ENCODE measurements around the gene NRXN2.
"Not testable (repeated sequence)": the region's sequence is repeated elsewhere in the genome, so short reads cannot be mapped to it uniquely, and the experiment has no call there.

NRXN2 gene

DNA sequence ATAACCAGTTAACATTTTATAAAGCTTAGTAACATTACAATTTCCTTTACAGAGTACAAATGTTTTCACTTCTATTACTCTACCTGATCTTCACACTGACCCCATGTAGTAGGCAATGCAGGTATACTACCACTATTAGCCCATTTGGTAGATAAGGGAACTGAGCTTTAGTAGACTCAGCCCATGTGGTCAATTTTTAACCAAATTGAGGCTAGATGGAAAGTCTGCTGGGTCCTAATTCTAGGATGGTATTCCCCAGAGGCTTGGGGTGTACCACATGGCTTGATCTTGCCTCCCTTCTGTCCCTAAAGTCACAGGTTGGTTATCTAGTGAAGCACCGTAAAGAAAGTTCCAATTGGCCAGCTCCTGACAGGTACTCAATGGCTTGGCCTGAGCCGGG is 48.2 kb downstream of the NRXN2 start:
- no peak for DNase-seq (ENCODE audit: low spot score)

DNA sequence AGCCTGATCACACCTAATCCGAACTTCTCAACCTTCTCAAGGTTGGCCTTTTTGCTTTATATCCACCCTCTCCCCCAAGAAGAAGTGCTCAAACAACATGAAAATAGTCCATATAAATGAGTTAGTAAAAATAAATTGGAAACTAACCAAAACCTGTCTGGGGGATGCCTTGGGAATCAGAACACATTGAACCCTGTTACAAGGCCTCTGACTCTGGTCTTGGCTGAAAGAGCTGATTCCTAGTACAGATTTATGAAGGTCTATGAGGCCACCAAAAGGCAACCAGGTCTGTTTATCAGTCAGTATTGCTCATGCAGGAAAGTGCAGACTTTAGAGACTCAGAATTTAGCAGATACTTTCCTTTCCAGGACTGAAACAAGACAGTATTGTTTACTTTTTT is 49.7 kb downstream of the NRXN2 start:
- no peak for DNase-seq (ENCODE audit: low spot score)

DNA sequence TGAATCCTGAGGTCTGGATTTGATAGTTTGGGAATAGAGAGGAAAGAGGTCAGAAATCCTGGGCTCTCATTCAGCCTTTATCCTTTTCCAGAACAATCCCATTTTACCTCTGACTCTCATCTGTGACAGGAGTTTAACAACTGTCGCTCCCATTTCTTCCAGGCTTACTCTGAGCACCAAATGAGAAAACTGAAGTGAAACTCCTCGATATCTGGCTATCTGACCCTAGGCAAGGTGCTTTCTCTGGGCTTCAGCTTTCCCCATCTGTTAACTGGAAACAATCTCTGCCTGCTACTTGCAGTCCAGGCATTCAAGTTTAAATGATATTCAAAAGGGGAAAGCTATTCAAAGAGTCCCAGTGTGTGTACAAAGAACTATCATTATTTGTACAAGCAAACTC is 50.1 kb downstream of the NRXN2 start:
- DNase-seq (ENCODE audit: low spot score) = no peak

DNA sequence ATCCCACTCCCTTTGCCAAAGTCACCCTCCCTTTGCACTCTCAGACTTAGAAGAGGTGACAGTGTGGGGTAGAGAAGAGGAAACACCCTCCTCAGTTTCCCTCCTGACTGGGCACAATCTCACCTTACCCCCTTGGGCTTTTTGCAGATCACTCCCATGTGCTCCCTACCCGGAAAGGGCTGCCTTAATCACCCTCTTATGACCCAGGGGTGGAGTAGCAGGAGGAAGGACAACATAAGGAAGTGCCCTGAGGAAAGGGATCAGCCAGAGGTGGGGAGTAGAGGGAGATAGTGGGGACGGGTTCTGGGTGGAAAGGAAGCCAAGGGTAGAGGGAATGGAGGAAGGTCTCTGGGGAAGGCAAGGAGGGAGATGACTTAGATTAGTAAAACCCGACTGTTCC is 52.0 kb downstream of the NRXN2 start:
- DNase-seq (ENCODE audit: low spot score) = no peak

DNA sequence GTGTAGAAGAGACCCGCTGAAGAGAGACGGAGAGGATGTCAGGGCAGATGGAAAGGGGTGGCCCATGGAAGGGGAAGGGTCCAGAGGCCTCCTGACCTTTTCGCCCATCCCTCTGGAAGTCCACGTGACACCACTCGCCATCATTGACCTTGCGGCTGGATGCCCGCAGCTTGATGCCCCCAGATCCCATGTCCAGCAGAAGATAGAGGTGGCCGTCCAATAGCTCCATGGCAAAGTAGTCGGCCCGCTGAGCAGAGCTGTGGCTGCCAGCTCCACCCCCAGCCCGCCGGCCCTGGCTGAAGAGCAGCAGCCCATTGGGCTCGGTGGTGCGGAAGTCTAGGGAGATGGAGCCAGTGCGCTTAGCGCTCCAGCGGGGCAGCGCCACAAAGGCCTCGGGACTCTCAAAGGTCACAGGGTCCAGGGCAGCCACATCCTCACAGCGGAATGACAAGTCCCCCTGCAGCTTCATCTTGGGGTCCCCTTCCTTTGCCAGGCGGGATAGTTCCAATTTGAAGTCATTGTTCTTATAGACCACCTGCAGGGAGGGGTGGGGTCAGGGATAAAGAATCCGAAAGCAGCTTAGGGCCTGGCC is 55.7 kb downstream of the NRXN2 start:
- no peak for DNase-seq (ENCODE audit: low spot score)

DNA sequence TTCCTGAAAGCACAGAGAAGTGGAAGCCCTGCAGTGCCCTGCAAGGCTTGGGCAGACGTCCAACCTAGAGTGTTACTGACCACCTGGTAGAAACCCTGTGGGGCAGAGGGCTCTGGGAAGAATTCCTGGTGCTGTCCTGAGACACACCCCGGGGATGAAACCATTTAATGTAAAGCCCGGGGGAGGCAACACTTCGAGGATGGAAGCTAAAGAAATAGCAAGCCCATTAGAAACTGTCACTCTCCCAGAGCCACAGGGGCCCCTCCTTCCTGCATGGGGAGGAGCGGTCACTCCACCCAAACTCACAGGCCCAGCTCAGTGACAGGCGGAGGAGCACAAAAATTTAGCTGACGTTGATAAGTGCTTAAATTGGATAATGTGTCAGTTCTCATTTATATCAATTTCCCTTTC is 57.6 kb downstream of the NRXN2 start:
- no peak for DNase-seq (ENCODE audit: low spot score)

DNA sequence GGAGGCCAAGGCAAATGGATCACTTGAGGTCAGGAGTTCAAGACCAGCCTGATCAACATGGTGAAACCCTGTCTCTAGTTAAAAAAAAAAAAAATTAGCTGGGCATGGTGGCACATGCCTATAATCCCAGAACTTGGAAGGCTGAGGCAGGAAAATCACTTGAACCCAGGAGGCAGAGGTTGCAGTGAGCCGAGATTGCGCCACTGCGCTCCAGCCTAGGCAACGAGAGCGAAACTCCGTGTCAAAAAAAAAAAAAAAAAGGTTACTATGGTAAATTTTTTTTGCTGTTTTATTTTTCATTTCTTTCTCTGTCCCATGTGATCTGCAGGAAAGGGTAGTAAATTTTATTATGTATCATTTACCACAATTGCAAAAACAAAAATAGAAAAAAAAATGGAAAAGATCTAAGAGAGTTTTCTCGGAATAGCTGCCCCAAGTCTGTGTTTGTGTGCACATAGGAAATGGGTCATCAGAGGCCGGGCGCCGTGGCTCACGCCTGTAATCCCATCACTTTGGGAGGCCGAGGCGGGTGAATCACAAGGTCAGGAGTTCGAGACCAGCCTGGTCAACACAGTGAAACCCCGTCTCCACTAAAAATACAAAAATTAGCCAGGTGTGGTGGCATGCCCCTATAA is 58.6 kb downstream of the NRXN2 start:
- not testable (repeated sequence) for DNase-seq (ENCODE audit: low spot score)

DNA sequence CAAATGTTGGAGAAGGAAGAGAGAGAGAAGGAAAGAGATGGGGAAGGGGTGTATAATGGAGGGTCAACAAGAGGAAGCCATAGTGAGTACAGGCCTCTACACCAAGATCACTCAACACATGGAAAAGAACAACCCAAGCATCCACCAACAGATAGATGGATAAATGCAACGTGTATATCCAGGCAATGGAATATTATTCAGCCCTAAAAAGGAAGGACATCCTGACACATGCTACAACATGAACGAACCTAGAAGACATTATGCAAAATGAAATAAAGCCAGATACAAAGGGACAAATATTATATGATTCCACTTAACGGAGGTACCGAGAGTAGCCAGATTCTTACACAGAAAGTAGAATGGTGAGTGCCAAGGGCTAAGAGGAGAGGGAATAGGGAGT is 59.3 kb downstream of the NRXN2 start:
- no peak for DNase-seq (ENCODE audit: low spot score)

DNA sequence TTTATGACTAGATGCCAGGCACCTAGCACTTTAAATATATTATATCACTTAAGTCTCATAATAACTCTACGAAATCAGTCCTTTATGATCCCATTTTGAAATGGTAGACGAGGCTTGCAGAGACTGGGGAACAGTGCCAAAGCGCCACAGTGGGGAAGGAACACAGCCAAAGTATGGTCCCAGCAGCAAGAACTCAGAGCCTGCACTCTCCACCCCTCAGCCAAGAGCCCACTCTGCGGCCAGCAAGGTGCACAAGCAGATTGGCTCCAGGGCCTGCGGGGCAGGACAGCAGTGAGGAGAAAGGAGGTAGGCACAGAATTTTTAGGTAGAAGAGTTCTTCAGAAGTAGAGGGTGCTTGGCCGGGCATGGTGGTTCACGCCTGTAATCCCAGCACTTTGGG is 61.4 kb downstream of the NRXN2 start:
- DNase-seq (ENCODE audit: low spot score) = no peak

DNA sequence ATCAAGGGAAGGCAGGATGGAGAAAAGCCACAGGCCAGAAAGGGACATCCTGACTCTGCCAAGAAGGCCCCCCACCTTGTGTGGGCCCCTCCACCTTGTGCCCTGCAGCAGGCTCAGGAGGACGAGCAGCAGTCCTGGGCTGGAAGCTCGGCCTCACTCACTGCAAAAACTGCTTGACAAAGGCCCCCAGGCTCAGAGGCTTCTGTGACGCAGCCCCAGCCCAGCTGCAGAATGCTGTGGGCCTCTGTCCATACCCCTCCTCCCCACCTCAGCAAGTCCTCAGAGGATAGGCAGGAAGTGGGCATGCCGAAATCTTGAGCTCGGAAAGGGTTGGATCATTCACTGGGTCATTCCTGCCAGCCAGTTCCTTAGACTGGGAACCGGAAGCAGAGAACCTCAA is 61.9 kb downstream of the NRXN2 start:
- no peak for DNase-seq (ENCODE audit: low spot score)

DNA sequence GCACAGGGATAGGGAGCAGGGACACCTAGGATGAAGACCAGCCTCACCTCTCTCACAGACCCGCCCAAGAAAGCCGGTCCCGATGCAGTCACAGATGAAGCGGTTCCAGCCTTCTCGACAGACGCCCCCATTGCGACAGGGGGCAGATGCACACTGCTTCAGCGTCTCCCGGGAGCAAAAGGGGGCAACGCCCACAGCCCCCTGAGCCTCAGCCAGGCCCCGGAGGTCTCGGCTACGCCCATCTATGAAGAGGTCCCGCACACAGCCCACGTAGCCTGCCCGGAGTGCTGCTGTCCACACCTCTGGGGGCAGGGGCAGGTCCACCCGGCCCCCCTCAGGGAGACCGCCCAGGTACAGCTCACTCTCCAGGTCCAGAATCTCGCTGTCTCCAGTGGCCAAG is 62.3 kb downstream of the NRXN2 start:
- DNase-seq (ENCODE audit: low spot score) = no peak

DNA sequence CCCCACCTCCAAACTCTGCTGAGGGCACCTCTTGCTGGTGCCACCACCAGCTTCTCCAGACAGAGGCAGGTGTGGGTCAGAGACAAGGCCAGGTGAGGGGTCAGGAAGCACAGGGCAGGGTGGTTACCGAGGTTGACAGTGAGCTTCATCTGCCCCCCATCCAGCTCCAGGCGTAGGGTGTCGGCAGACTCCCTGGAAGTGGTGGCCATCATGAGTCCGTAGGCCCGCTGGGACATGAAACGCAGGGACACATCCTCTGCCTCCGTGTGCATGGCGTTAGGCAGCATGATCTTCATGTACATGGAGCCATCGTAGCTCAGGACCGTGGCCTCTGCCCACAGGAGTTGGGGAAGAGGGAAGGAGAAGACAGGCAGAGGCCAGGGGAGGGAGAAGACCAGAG is 62.8 kb downstream of the NRXN2 start:
- DNase-seq (ENCODE audit: low spot score) = no peak

DNA sequence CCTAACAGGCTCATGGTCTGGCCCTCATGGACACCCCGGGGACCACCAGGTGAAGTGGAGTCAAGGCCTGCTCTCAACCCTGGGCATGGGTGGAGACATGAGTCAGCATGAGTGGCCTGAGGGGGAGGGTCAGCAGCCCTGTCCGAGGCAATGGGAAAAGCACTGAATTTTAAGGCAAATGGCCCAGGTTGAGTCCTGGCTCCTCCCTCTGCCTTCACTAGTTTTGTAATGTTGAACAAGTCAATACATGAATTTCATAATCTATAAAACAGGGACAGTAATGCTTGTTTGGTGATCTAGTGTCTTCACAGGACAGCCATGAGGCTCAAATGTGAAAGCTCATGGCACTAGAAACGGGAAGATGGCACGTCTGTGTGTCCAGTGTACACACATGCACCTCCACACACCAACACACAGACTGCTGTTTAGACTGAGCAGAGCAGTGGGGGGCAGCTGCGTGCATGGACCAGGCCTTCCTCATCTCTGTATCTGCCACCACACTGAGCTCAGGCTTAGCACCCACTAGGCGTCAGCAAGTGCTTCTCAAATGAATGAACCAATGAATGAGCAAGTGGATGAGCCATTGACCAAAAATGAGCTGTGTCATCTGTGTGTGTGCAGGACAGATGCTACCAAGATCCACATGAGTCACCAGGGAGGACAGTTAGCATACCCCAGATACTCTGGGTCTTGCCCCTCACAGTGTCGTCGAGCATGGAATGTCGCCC is 63.4 kb downstream of the NRXN2 start:
- DNase-seq (ENCODE audit: low spot score) = no peak

DNA sequence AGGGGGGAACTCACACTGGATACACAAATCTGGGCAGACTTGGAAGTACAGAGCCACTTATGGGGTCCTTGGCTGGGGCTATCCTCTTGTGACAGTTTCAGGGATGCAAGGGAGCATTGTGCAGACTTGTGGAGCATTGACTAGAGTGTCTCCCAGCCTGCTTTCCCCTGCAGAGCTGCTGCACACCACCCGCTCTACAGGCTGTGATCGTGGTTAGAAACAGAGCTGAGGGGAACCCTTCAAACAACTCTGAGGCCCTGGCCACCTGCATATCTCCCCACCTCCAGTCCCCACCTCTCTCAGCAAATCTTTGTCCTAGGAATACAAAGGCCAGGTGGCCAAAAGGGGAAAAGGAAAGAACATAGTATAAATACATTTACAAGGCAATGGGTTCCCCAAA is 64.7 kb downstream of the NRXN2 start:
- no peak for DNase-seq (ENCODE audit: low spot score)

DNA sequence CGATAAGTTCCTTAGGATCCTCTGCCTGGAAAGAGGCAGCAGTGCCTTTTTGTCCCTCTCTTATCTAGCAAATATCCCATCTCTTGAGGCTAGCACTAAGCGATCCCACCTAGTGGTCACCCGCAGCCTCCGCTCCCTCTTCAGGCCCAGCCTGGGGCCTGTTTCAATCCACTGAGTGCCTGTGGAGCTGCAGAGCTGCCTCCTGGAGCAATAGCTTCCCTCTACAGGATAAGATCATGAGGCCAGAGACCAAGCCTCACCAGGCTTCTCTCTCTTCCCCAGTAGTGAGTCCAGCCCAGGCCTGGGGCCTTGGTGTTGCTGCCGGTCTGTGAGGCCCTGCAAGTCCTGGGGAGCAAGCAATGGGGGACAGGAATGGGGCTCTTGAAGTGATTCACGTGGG is 66.1 kb downstream of the NRXN2 start:
- DNase-seq (ENCODE audit: low spot score) = peak; percentile 77

DNA sequence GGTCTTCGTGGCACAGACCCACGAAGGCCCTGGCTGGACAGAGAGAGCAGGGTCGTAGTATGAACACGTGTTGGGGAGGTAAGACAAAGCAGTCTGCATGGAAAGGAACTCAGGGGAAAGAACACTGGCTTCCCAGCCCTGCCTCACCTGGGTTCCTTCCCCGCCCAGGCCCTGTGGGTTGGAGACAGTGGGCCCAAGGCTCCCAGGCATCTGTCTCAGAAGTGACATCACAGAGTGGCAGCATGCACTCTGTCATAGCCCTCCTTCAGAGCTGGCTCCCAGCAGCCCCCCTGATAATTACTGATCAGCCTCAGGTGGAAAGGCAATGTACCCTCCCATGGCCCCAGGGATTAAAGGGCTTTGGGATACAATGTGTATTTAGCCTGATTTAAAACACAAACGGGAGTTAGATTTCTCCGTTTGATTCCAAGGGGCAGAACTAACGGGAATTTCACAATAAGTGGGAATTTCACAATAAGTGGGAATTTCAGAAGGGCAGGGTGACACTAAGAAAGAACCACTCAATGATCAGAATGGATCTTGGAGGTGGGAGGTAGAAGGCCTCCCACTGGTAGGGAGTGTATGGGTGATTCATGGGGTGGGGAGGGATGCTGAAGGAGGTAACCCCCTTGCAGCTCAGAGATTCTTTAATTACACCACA is 66.9 kb downstream of the NRXN2 start:
- no peak for DNase-seq (ENCODE audit: low spot score)

DNA sequence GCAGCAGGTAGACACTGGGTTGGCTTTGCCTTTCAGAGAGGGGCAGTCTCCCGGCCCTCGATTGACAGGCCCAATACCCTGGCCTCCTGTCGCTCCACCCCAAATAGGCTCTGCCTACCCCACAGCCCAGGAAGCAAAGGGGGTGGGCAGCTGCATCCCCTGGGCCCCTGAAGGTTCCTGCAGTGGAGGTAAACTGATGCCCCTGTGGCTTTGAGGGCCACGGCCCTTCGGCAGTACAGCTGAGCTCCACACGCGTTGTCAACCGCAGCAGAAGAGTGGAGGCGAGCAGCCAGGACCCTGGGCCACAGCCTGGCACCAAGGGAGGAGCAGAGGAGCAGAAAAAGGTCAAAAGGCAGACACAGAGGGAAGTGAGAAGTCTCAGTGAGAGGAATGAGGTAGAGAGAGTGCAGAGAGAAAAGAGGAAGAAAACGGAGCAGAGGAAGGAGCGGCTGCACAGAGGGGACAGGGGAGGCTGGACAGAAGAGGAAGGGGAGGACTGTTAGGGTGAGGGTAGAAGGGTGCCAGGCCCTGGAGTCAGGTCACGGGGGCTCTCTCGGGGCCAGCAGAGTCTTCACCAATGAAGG is 67.9 kb downstream of the NRXN2 start:
- no peak for DNase-seq (ENCODE audit: low spot score)

DNA sequence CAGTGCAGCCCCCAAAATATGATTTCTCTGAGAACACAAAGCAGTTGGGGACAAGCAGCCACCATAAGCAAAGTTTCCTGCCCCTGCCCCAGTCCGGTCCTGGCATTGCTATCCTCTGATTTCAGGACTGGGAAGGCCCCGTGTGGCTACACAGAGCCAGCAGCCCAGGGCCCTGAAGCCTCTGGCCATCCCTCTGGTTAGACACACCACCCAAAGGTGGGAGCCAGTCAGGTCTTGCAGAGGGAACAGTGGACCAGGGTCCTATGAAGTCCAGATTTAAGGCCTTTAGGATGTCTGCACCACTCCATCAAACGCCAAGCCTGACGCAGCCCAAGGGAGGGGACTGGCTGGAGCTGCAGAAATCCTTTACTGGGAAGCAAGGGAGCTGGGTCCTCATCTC is 68.6 kb downstream of the NRXN2 start:
- DNase-seq (ENCODE audit: low spot score) = no peak

DNA sequence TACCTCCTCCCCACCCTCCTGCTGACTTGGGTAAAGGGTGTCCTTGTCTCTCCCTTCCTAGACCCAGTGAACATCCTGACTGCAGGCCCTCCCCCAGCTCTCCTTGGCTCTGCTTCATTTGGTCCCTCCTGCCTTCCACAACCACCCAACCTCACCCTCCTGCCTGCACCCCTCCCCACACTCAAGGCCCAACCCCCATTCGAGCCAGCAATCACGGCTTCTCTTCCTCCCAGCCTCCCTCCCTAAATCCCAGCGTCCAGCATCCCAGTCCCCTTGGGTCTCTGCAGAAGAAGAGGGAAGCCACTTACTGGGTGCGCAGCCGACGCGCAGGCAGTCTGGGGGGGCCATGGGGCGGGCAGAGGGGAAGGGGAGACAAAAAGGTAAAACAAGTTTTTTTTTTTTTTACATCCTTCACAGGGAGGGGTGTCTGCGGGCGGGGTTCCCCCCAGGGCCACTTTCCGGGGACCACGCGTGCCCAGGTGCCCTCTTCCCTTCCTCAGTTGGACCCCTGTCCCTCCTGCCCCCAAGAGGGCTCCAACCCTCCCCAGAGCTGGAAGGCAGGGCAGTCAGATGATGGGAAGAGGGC is 69.5 kb downstream of the NRXN2 start:
- DNase-seq (ENCODE audit: low spot score) = no peak

DNA sequence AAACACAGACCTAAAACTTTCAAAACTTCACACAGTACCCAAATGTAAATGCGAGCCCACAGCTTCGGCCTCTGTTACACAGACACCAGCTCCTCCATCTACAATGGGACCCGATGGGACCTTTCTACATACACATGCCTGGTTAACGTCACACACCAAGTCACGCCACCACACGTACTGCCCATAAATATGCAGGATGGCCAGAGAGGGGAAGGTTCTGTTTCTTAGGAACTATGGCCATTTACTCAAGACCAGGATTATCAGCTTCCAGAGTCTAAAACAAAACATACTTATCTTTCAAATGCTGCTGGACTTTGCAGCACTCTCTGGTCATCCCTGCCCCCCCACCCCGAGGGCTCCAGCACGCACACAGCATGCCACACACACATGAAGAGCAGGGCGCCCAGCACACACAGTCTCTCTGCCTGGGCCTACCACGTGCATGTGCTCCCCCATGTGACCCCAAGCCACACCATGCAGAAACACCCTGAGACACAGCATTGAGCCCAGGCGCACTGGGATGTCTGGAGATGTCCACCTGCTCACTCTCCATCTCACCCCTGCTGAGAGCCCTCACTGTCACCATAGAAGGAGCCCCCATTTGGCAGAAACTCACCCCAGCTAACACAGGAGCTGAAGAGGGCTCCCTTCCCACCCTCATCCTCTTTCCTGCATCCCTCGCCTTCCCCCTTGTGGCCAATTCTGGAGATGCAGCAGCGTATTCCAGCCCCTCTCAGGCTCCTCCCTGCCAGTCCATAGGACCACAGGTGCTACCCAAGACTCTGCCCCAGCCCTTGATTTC is 70.2 kb downstream of the NRXN2 start:
- DNase-seq (ENCODE audit: low spot score) = peak; percentile 91

DNA sequence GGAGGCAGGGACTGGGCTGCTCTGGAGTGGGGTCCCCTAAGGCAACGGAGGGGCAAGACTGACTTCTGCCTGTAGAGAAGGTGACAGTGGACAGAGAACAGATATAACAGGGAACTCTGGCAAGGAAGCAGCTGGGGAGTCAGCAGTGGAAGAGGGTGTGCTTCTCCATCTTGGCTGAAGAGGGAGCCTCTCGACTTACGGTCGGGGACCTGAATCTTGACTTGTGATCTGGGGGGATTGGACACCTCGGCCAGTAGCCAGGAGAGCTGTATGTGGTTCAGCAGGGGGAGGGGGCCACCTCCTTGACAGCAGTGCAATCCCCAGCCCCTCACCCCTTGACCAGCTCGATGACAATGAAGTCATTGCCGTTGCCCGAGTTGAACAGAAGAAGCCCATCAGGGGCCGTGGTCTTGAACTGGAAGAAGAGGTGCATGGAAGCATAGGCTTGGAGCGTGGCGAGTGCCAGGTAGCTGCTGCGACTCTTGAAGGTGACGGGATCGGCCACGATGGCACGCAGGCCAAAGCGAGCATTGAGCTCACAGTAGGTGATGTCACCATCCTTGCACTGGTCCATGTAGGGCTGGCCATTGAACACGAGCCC is 72.0 kb downstream of the NRXN2 start:
- DNase-seq (ENCODE audit: low spot score) = no peak
